GM19397 (cell line): ENCODE measurements around the gene PMFBP1.

ENCODE experiments used
- ATAC-seq: cut with Tn5 transposase; IDR thresholded peaks from one replicate; pipeline ENCODE4 v1.9.1; 2021; ENCODE audit warnings: mild to moderate bottlenecking, moderate library complexity; ENCODE audit not compliant: unreplicated experiment

PMFBP1 gene

GRCh38 chr16:72187551-72187950 is 15.6 kb upstream of the PMFBP1 start:
- ATAC-seq = no peak

GRCh38 chr16:72182976-72183375 is 11.0 kb upstream of the PMFBP1 start:
- no peak for ATAC-seq

GRCh38 chr16:72179204-72179970 is 7.4 kb upstream of the PMFBP1 start:
- ATAC-seq = no peak

GRCh38 chr16:72174726-72175125 is 2.8 kb upstream of the PMFBP1 start:
- ATAC-seq = no peak

- ATAC-seq = no peak
Measured at GRCh38 chr16:72173997-72174396, 2.0 kb upstream of the PMFBP1 start.

- no peak for ATAC-seq
Measured at GRCh38 chr16:72171236-72171635, 719 bp downstream of the PMFBP1 start.

- no peak for ATAC-seq
Measured at GRCh38 chr16:72169708-72170107, 2.2 kb downstream of the PMFBP1 start.

GRCh38 chr16:72168365-72168764 is 3.6 kb downstream of the PMFBP1 start:
- ATAC-seq = no peak

- no peak for ATAC-seq
Measured at GRCh38 chr16:72166954-72167561, 4.9 kb downstream of the PMFBP1 start.

- no peak for ATAC-seq
Measured at GRCh38 chr16:72166151-72166550, 5.8 kb downstream of the PMFBP1 start.

- ATAC-seq = no peak
Measured at GRCh38 chr16:72164691-72165090, 7.3 kb downstream of the PMFBP1 start.

GRCh38 chr16:72162105-72162692 is 9.8 kb downstream of the PMFBP1 start:
- no peak for ATAC-seq

GRCh38 chr16:72159801-72160200 is 12.2 kb downstream of the PMFBP1 start:
- ATAC-seq = no peak

GRCh38 chr16:72159386-72159785 is 12.6 kb downstream of the PMFBP1 start:
- no peak for ATAC-seq

- ATAC-seq = no peak
Measured at GRCh38 chr16:72149676-72150464, 22.1 kb downstream of the PMFBP1 start.

GRCh38 chr16:72142476-72142875 is 29.5 kb downstream of the PMFBP1 start:
- no peak for ATAC-seq

- ATAC-seq = no peak
Measured at GRCh38 chr16:72139908-72140307, 32.0 kb downstream of the PMFBP1 start.

- ATAC-seq = no peak
Measured at GRCh38 chr16:72138064-72138572, 33.8 kb downstream of the PMFBP1 start.

- no peak for ATAC-seq
Measured at GRCh38 chr16:72137380-72138063, 34.4 kb downstream of the PMFBP1 start.

GRCh38 chr16:72134507-72134906 is 37.4 kb downstream of the PMFBP1 start:
- no peak for ATAC-seq

- ATAC-seq = no peak
Measured at GRCh38 chr16:72132726-72133125, 39.2 kb downstream of the PMFBP1 start.
